ENCODE results near the gene LRP4. TPM values are rescaled to one million over a fixed set of nuclear protein-coding genes. Genes with fewer than 3 reads are reported as not detected.
A peak's percentile ranks its signal among the peaks of the same experiment; 100 is the strongest.

LRP4 gene
- total RNA-seq, 1 experiment from 2014 or later, result 0.87 TPM

- CTCF ChIA-PET, result no interaction called here
- POLR2A ChIA-PET (ENCODE audit: unreplicated experiment), result interaction anchor here (1.0 kb wide), 1 partner anchor 19 kb away, joined by 4 read pairs; no protein-coding TSS in a partner anchor
Observed at GRCh38 chr11:46845740-46846509, 72.4 kb downstream of the LRP4 start, which contains the start of gene CKAP5. TSS of gene CKAP5 (minus strand) at chr11:46846280. CDS start at chr11:46821231, 25,049 bp downstream.

GRCh38 chr11:46845440-46845739 lies 73.0 kb downstream of the LRP4 start:
- peak overlapping the region; percentile 98 for H3K4me3 ChIP-seq (ENCODE audit: low read length)
- H3K27me3 ChIP-seq (ENCODE audit: low read length), result no peaks in the 10 kb centered on the region
- peaks cover 22% of the 10 kb centered on the region for H4K20me1 ChIP-seq (ENCODE audit: low read length)
- peak overlapping the region; percentile 91 for H3K9ac ChIP-seq (ENCODE audit: low read length)
- H3K27ac ChIP-seq (ENCODE audit: low read length), result no peak overlapping the region
- ChIA-PET POLR2A (ENCODE audit: unreplicated experiment) (no interaction called here), CTCF (no interaction called here)
- BruUV-seq (replicated peaks), result no TSS peak
- intact Hi-C loops (cut with micrococcal nuclease), result no loop called here
- H3K4me2 ChIP-seq (ENCODE audit: low read length), result peak overlapping the region; percentile 96
- DNase-seq, result no peak
- peak; percentile 29; the same call in 1 of the 2 replicates for ATAC-seq
- H2AFZ ChIP-seq (ENCODE audit: low read length), result peak overlapping the region; percentile 98
- H3F3A ChIP-seq (ENCODE audit: low read length, unreplicated experiment), result no peaks in the 10 kb centered on the region
- H3K79me2 ChIP-seq (ENCODE audit: low read length), result peaks cover 58% of the 10 kb centered on the region
- H3K9me3 ChIP-seq (ENCODE audit: low read length), result no peaks in the 10 kb centered on the region
- H3K4me1 ChIP-seq (ENCODE audit: insufficient read depth, low read length), result peaks cover 14% of the 10 kb centered on the region; the same call in 1 of the 2 replicates
- 0 out of 2 replicates have a peak, but pooled peaks cover 4% of the 10 kb centered on the region for H3K36me3 ChIP-seq (ENCODE audit: low read depth, low read length)
- no peaks in the 10 kb centered on the region for H3K9me2 ChIP-seq (replicated peaks; ENCODE audit: low read length)
- TF ChIP-seq CTCF (conservative IDR thresholded peaks at IDR 0.05; ENCODE audit: low read depth, low read length), result no peak
- TF ChIP-seq EZH2phosphoT487 (IDR thresholded peaks at IDR 0.05; ENCODE audit: borderline replicate concordance, low read length), result no peak
- TF ChIP-seq EZH2 (IDR thresholded peaks at IDR 0.05; ENCODE audit: low read length, unreplicated experiment), result no peak

More at GRCh38 chr11:46845740-46846509, 72.4 kb downstream of the LRP4 start, which contains the start of gene CKAP5:
- Histone ChIP-seq H3F3A (ENCODE audit: low read length, unreplicated experiment) (no peaks in the 10 kb centered on the region), H3K4me1 (ENCODE audit: insufficient read depth, low read length) (peaks cover 14% of the 10 kb centered on the region; the same call in 1 of the 2 replicates), H2AFZ (ENCODE audit: low read length) (peak within 1 kb of the TSS; percentile 98), H3K4me3 (ENCODE audit: low read length) (peak within 1 kb of the TSS; percentile 98), H4K20me1 (ENCODE audit: low read length) (peaks cover 22% of the 10 kb centered on the region), H3K4me2 (ENCODE audit: low read length) (peak within 1 kb of the TSS; percentile 96), H3K9me2 (replicated peaks; ENCODE audit: low read length) (no peaks in the 10 kb centered on the region), H3K9ac (ENCODE audit: low read length) (peak within 1 kb of the TSS; percentile 91), H3K27ac (ENCODE audit: low read length) (peak within 1 kb of the TSS; percentile 35; the same call in 1 of the 2 replicates), H3K79me2 (ENCODE audit: low read length) (peaks cover 52% of the 10 kb centered on the region), H3K9me3 (ENCODE audit: low read length) (no peaks in the 10 kb centered on the region), H3K36me3 (ENCODE audit: low read depth, low read length) (0 out of 2 replicates have a peak, but pooled peaks cover 4% of the 10 kb centered on the region), H3K27me3 (ENCODE audit: low read length) (no peaks in the 10 kb centered on the region)
- TF ChIP-seq EZH2phosphoT487 (IDR thresholded peaks at IDR 0.05; ENCODE audit: borderline replicate concordance, low read length) (no peak), EZH2 (IDR thresholded peaks at IDR 0.05; ENCODE audit: low read length, unreplicated experiment) (no peak), CTCF (conservative IDR thresholded peaks at IDR 0.05; ENCODE audit: low read depth, low read length) (no peak)
- ATAC-seq (peak; percentile 95), DNase-seq (peak; percentile 89)
- intact Hi-C loops (cut with micrococcal nuclease), result loop anchor here (1.0 kb wide), 1 partner anchor 18 kb away; no protein-coding TSS in a partner anchor
- BruUV-seq (replicated peaks), result no TSS peak

GRCh38 chr11:46840116-46840515 lies 78.2 kb downstream of the LRP4 start:
- no TSS peak for BruUV-seq (replicated peaks)
- POLR2A ChIA-PET (ENCODE audit: unreplicated experiment), result interaction anchor here (0.7 kb wide), 1 partner anchor 36 kb away, joined by 8 read pairs; no protein-coding TSS in a partner anchor
- CTCF ChIA-PET, result no interaction called here

More at GRCh38 chr11:46840116-46840515, 78.2 kb downstream of the LRP4 start:
- intact Hi-C loops (cut with micrococcal nuclease), result no loop called here
- H4K20me1 ChIP-seq (ENCODE audit: low read length), result peaks cover 54% of the 10 kb centered on the region
- H3K36me3 ChIP-seq (ENCODE audit: low read depth, low read length), result 0 out of 2 replicates have a peak, but pooled peaks cover 4% of the 10 kb centered on the region
- no peaks in the 10 kb centered on the region for H3K9me2 ChIP-seq (replicated peaks; ENCODE audit: low read length)
- peaks cover 8% of the 10 kb centered on the region; the same call in 1 of the 2 replicates for H3K4me1 ChIP-seq (ENCODE audit: insufficient read depth, low read length)
- TF ChIP-seq EZH2phosphoT487 (IDR thresholded peaks at IDR 0.05; ENCODE audit: borderline replicate concordance, low read length) (no peak), CTCF (conservative IDR thresholded peaks at IDR 0.05; ENCODE audit: low read depth, low read length) (no peak), EZH2 (IDR thresholded peaks at IDR 0.05; ENCODE audit: low read length, unreplicated experiment) (no peak)
- H3F3A ChIP-seq (ENCODE audit: low read length, unreplicated experiment), result no peaks in the 10 kb centered on the region
- no peak overlapping the region for H2AFZ ChIP-seq (ENCODE audit: low read length)
- H3K4me3 ChIP-seq (ENCODE audit: low read length), result no peak overlapping the region
- H3K9me3 ChIP-seq (ENCODE audit: low read length), result no peaks in the 10 kb centered on the region
- DNase-seq, result no peak
- no peaks in the 10 kb centered on the region for H3K27me3 ChIP-seq (ENCODE audit: low read length)
- ATAC-seq, result no peak
- no peak overlapping the region for H3K9ac ChIP-seq (ENCODE audit: low read length)
- H3K27ac ChIP-seq (ENCODE audit: low read length), result no peak overlapping the region
- peaks cover 100% of the 10 kb centered on the region for H3K79me2 ChIP-seq (ENCODE audit: low read length)
- H3K4me2 ChIP-seq (ENCODE audit: low read length), result no peak overlapping the region

Data from PC-3 (cell line).